GM19025 (cell line): ENCODE measurements around the gene TMIGD3.
"Not testable (repeated sequence)": the region's sequence is repeated elsewhere in the genome, so short reads cannot be mapped to it uniquely, and the experiment has no call there.

Experiments used
- ATAC-seq: cut with Tn5 transposase; IDR thresholded peaks from one replicate; pipeline ENCODE4 v1.9.1; 2021; ENCODE audit warnings: mild to moderate bottlenecking, low read depth, moderate library complexity; ENCODE audit not compliant: unreplicated experiment

TMIGD3 gene

GRCh38 chr1:111503585-111504060 lies at the start of gene TMIGD3, which contains the start of gene ADORA3:
Gene TMIGD3, minus strand, starts transcription at chr1:111503633. Its CDS starts 279 bp downstream, at chr1:111503354.
Gene ADORA3, minus strand, starts transcription at chr1:111503633. Its CDS starts 279 bp downstream, at chr1:111503354.
- no peak for ATAC-seq

- no peak for ATAC-seq
These were observed 49.8 kb upstream of the TMIGD3 start for GRCh38 chr1:111553196-111553595.

DNA sequence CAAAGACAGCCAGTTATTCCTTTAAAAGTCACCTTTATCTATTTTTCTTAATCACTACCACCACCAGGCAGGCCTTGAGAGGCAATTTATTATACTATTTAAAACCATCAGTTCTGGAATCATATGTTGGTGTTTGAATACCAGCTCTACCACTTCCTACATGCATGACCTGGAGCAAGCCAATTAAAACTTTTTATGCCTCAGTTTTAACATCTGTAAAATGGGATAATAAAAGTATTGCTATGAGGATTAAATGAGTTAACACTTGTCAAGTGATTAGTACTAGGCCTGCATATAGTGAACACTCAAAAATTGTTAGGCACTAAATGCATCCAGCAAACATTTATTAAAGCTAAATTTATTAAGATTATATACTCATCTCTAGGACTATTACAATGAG lies 49.2 kb upstream of the TMIGD3 start:
- no peak for ATAC-seq

- ATAC-seq: no peak
These were observed 48.4 kb upstream of the TMIGD3 start for GRCh38 chr1:111551623-111552411.

DNA sequence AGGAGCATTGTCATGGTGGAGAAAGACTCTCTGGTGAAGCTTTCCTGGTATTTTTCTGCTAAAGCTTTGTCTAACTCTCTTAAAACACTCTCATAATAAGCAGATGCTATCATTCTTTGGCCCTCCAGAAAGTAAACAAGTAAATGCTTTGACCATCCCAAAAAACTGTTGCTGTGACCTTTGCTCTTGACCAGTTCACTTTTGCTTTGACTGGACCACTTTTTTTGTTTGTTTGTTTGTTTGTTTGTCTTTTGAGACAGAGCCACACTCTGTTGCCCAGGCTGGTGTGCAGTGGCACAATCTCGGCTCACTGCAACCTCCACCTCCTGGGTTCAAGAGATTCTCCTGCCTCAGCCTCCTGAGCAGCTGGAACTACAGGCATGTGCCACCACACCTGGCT lies 44.4 kb upstream of the TMIGD3 start:
- ATAC-seq: not testable (repeated sequence)

DNA sequence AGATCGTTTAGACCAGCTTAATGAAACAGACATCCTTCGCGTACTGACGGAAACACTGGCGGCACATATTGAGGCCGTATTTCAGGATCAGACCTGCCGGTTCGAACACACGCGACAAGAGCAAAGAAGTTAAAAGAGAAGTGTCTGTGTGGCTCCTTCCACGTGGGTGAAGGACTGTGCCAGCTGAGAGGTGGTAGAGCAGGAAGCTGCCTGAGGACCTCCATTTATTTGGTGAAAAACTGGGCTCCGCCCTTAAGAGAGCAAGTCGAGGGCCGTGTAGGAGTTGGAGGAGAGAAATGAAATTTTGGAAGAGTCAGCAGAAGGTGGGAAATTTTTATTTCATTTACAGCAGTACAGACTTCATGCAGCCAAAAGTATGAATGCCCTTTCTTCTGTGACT lies 38.8 kb upstream of the TMIGD3 start:
- no peak for ATAC-seq

GRCh38 chr1:111541721-111542120 lies 38.3 kb upstream of the TMIGD3 start:
- no peak for ATAC-seq

DNA sequence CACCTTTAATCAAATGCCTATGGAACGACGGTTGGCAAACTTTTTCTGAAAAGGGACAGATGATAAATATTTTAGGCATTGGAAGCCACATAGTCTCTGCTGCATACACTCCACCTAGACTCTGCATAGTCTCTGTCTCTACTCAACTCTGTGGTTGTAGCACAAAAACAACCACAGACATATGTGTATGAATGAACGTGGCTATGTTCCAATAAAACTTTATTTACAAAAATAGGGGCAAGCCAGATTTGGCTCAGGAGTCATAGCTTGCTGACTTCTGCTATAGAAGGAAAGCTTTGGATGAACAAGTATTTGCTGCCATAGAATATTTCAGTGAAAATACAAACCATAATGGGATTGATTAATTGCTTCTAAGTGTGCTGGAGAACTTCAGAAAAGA lies 37.5 kb upstream of the TMIGD3 start:
- ATAC-seq: no peak

DNA sequence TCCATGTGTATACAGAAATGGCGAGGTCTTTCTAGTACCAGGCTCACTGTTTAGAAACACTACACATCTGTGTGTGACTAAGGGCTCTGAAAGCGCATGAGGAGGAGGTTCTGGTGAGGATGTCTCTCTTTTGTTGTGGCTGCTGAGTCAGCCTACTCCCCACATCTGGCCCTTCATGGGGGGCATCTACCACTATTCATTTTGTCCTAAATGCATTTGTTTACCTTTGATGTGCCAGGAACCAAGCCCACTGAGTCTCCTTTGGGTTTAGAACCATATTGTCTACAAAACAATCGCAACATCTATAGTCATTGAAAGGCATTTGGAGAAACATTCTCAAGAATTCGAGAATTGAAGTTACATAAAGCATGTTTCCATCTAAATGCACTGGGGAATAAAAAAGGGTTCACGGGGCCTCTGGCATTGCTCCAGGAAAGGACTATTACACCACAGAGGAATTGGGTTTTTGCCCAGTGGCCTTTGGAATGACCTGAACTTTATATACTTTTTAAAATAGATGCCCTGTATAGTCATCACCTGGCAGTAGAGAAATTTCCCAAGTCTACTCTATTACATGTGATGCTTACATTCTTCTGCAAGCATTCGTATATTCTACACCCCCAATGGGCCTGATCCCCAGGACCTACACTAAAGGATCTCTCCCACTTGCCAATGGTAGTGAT lies 35.1 kb upstream of the TMIGD3 start:
- no peak for ATAC-seq

- ATAC-seq: no peak
These were observed 32.1 kb upstream of the TMIGD3 start for GRCh38 chr1:111535256-111536191.

DNA sequence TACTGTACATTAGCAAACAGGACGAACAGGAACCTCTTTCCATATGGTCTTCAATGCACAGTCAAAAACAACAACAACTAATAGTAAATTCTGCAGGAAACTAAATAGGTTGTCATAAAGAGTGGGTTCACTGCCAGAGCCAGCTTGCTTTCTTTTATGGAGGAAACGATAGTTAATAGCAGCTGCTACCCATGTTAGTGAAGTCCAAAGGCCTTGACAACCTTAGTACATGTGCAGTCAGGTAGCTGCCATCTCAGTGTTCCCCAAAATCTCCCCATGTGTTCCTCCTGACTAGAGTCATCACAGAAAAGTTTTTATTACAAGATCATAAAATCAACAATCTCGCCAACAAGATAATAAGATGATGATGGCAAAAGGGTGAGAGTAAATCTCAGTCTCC lies 16.6 kb upstream of the TMIGD3 start:
- no peak for ATAC-seq

DNA sequence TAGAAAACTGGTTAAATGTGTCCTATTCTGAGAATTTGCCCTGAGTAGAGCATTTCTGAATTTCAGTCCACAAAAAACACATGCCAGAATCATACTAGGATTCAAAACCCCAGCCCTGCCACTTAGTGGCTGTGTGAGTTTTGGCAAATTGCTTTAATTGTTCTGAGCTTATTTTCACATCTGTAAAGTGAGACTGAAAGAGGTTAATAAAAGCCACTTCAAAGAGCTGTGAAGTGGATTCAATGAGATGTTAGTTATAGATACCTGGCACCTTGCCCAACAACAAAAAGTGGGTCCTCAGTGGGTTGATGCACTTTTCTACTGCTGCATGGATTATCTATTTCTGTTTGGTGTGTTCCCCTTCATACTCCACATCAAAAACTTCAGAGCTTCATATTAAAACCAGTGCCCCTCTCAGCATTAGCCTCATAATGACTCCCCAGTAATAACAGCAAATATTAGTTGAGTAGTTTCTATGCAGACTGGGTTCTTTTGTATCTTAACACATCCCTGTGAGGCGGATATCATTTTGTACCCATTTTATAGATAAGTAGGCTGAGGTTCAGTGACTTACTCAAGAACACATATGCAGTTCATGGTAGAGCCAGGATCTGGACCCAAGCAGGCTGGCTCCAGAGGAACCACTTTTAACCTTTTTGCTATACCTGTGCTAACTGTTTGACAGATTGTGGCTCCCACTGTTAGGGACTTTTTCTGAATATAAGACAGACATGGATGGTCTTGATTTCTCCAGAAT lies 14.2 kb upstream of the TMIGD3 start:
- ATAC-seq: no peak

GRCh38 chr1:111516005-111516535 lies 12.6 kb upstream of the TMIGD3 start:
- no peak for ATAC-seq

- ATAC-seq: no peak
These were observed 12.0 kb upstream of the TMIGD3 start for GRCh38 chr1:111515291-111516004.

DNA sequence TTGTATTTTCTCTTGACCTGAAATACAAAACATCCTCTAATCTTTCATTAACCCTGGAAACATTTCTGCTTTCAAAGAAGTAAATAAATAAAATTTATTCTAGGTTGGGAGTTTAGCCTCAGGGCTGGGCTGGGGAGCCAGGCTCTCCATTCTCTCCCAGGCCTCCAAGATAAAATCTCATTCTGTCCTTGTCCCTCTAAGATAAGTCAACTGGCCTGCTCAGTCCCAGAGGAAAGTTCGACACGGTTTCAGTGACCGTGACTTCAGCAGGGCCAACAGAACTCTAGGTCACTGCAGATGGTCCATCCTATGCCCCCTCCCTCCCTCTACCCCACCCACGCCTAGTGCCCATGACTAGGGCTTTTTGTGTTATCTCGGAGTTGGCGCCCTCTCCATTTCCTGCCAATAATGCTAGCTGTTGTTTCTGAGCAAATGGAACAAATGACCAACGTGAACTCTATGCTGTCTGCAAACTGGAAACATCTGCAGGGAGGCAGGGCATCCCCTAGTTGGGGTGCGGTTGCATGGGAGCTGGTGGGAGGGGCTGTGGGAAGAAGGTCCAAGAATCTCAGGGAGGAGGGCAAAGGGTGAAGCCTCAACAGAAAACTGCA lies 10.1 kb upstream of the TMIGD3 start:
- ATAC-seq: no peak

GRCh38 chr1:111512931-111513330 lies 9.5 kb upstream of the TMIGD3 start:
- ATAC-seq: no peak

- no peak for ATAC-seq
These were observed 8.9 kb upstream of the TMIGD3 start for GRCh38 chr1:111512132-111512889.

GRCh38 chr1:111511370-111511769 lies 7.9 kb upstream of the TMIGD3 start:
- no peak for ATAC-seq
